Measurements from ENCODE around the gene PARD3. TPM values are rescaled to one million over a fixed set of nuclear protein-coding genes. Genes with fewer than 3 reads are reported as not detected.

Gene PARD3
- total and polyA plus RNA-seq, 7 experiments from 2014 or later: 0.19 to 1.2 (median 0.43) TPM

DNA sequence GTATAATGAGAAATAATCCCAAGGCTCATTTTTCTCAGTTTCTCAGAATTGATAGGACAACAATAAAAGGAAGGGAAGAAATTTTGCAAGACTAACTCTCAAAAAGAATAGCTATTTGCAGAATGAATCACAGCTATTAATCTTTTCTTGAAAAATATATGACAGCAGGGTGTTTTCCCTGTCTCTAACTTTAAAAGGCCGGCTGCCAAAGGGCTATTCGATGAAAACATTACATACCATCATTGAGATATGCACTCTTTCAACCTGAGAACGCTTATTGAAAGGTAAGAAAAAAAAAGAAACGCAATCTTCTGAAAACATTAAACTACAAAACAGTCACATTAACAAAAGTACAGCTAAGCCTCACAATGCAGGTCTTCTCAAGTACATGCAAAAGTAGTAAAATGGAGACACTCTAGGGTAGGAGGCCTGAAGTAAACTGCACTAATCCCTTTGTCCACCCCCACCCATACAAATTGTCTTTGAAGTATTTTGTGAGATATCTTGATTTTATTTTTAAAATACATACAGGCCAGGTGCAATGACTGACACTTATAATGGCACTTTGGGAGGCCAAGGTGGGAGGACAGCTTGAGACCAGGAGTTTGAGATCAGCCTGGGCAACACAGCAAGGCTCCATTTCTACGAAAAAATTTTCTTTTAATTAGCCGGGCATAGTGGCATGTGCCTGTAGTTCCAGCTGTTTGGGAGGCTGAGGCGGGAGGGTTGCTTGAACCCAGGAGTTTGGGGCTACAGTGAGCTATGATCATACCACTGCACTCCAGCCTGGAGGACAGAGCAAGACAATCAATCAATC is 83.0 kb downstream of the PARD3 start:
- POLR2A ChIA-PET: no interaction called here
- Histone ChIP-seq H3K4me1 (ENCODE audit: control insufficient read depth in 2 of 2, insufficient read depth in 2 of 2, low read length in 2 of 2) (no peaks in the 10 kb centered on the region), H3K27ac (ENCODE audit: low read depth, low read length) (no peak overlapping the region), H3K9me3 (ENCODE audit: control insufficient read depth in 2 of 3, low read length in 3 of 3) (no peaks in the 10 kb centered on the region), H3K27me3 (ENCODE audit: control insufficient read depth in 2 of 2, insufficient read depth in 2 of 2, low read length in 2 of 2) (no peaks in the 10 kb centered on the region), H3K4me3 (ENCODE audit: low read length) (no peak overlapping the region), H3K36me3 (ENCODE audit: control insufficient read depth in 2 of 3, insufficient read depth in 3 of 3, low read length in 3 of 3) (no peaks in the 10 kb centered on the region)
- Mint-ChIP-seq H3K27me3 (peaks cover 0 to 10% (median 0%) of the 10 kb centered on the region in 5 donors), H3K27ac (no peak overlapping the region), H3K9me3 (no peaks in the 10 kb centered on the region), H3K36me3 (no peaks in the 10 kb centered on the region), H3K4me1 (no peaks in the 10 kb centered on the region), H3K4me3 (no peak overlapping the region)
- intact Hi-C loops (cut with micrococcal nuclease): no loop called here
- DNase-seq (no peak), ATAC-seq (no peak)
- CTCF ChIA-PET: no interaction called here

- no peak overlapping the region for H3K4me3 ChIP-seq (ENCODE audit: low read length)
- DNase-seq (no peak), ATAC-seq (no peak)
- Mint-ChIP-seq H3K27ac (no peak overlapping the region), H3K4me3 (no peak overlapping the region), H3K9me3 (no peaks in the 10 kb centered on the region), H3K27me3 (peaks cover 0 to 7% (median 0%) of the 10 kb centered on the region in 5 donors), H3K36me3 (no peaks in the 10 kb centered on the region), H3K4me1 (no peaks in the 10 kb centered on the region)
- no peaks in the 10 kb centered on the region for H3K4me1 ChIP-seq (ENCODE audit: control insufficient read depth in 2 of 2, insufficient read depth in 2 of 2, low read length in 2 of 2)
- H3K27ac ChIP-seq (ENCODE audit: low read depth, low read length): no peak overlapping the region
- intact Hi-C loops (cut with micrococcal nuclease): no loop called here
- POLR2A ChIA-PET: no interaction called here
- H3K27me3 ChIP-seq (ENCODE audit: control insufficient read depth in 2 of 2, insufficient read depth in 2 of 2, low read length in 2 of 2): no peaks in the 10 kb centered on the region
- no peaks in the 10 kb centered on the region for H3K9me3 ChIP-seq (ENCODE audit: control insufficient read depth in 2 of 3, low read length in 3 of 3)
- H3K36me3 ChIP-seq (ENCODE audit: control insufficient read depth in 2 of 3, insufficient read depth in 3 of 3, low read length in 3 of 3): no peaks in the 10 kb centered on the region
- CTCF ChIA-PET: no interaction called here
Observed at GRCh38 chr10:34731213-34731612, 83.9 kb downstream of the PARD3 start.

- H3K27me3 Mint-ChIP-seq: peaks cover 0 to 7% (median 0%) of the 10 kb centered on the region in 5 donors
- POLR2A ChIA-PET: no interaction called here
- Histone ChIP-seq H3K27me3 (ENCODE audit: control insufficient read depth in 2 of 2, insufficient read depth in 2 of 2, low read length in 2 of 2) (no peaks in the 10 kb centered on the region), H3K9me3 (ENCODE audit: control insufficient read depth in 2 of 3, low read length in 3 of 3) (no peaks in the 10 kb centered on the region), H3K4me1 (ENCODE audit: control insufficient read depth in 2 of 2, insufficient read depth in 2 of 2, low read length in 2 of 2) (no peaks in the 10 kb centered on the region), H3K36me3 (ENCODE audit: control insufficient read depth in 2 of 3, insufficient read depth in 3 of 3, low read length in 3 of 3) (no peaks in the 10 kb centered on the region), H3K4me3 (ENCODE audit: low read length) (no peak overlapping the region), H3K27ac (ENCODE audit: low read depth, low read length) (no peak overlapping the region)
- H3K4me1 Mint-ChIP-seq: no peaks in the 10 kb centered on the region
- H3K4me3 Mint-ChIP-seq: no peak overlapping the region
- intact Hi-C loops (cut with micrococcal nuclease): no loop called here
- H3K36me3 Mint-ChIP-seq: no peaks in the 10 kb centered on the region
- H3K9me3 Mint-ChIP-seq: no peaks in the 10 kb centered on the region
- no peak overlapping the region for H3K27ac Mint-ChIP-seq
- DNase-seq (no peak), ATAC-seq (no peak)
- CTCF ChIA-PET: no interaction called here
Observed at GRCh38 chr10:34730726-34731125, 84.4 kb downstream of the PARD3 start.

- no peaks in the 10 kb centered on the region for H3K9me3 ChIP-seq (ENCODE audit: control insufficient read depth in 2 of 3, low read length in 3 of 3)
- CTCF ChIA-PET: no interaction called here
- Mint-ChIP-seq H3K4me3 (no peak overlapping the region), H3K27ac (no peak overlapping the region), H3K27me3 (peaks cover 0 to 7% (median 0%) of the 10 kb centered on the region in 5 donors), H3K36me3 (no peaks in the 10 kb centered on the region), H3K4me1 (no peaks in the 10 kb centered on the region), H3K9me3 (peaks cover 0 to 1% (median 0%) of the 10 kb centered on the region in 11 donors)
- ATAC-seq (no peak), DNase-seq (no peak)
- H3K4me1 ChIP-seq (ENCODE audit: control insufficient read depth in 2 of 2, insufficient read depth in 2 of 2, low read length in 2 of 2): no peaks in the 10 kb centered on the region
- no peak overlapping the region for H3K4me3 ChIP-seq (ENCODE audit: low read length)
- no peaks in the 10 kb centered on the region for H3K36me3 ChIP-seq (ENCODE audit: control insufficient read depth in 2 of 3, insufficient read depth in 3 of 3, low read length in 3 of 3)
- H3K27ac ChIP-seq (ENCODE audit: low read depth, low read length): no peak overlapping the region
- intact Hi-C loops (cut with micrococcal nuclease): no loop called here
- POLR2A ChIA-PET: no interaction called here
- H3K27me3 ChIP-seq (ENCODE audit: control insufficient read depth in 2 of 2, insufficient read depth in 2 of 2, low read length in 2 of 2): no peaks in the 10 kb centered on the region
Observed at GRCh38 chr10:34729619-34730018, 85.5 kb downstream of the PARD3 start.

GRCh38 chr10:34728361-34728760 is 86.7 kb downstream of the PARD3 start:
- Histone ChIP-seq H3K27me3 (ENCODE audit: control insufficient read depth in 2 of 2, insufficient read depth in 2 of 2, low read length in 2 of 2) (no peaks in the 10 kb centered on the region), H3K4me1 (ENCODE audit: control insufficient read depth in 2 of 2, insufficient read depth in 2 of 2, low read length in 2 of 2) (no peaks in the 10 kb centered on the region), H3K4me3 (ENCODE audit: low read length) (no peak overlapping the region), H3K9me3 (ENCODE audit: control insufficient read depth in 2 of 3, low read length in 3 of 3) (no peaks in the 10 kb centered on the region), H3K27ac (ENCODE audit: low read depth, low read length) (no peak overlapping the region), H3K36me3 (ENCODE audit: control insufficient read depth in 2 of 3, insufficient read depth in 3 of 3, low read length in 3 of 3) (no peaks in the 10 kb centered on the region)
- Mint-ChIP-seq H3K4me3 (no peak overlapping the region), H3K9me3 (peaks cover 0 to 1% (median 0%) of the 10 kb centered on the region in 11 donors), H3K4me1 (no peaks in the 10 kb centered on the region), H3K27ac (no peak overlapping the region), H3K27me3 (peaks cover 0 to 7% (median 5%) of the 10 kb centered on the region in 5 donors), H3K36me3 (no peaks in the 10 kb centered on the region)
- ChIA-PET CTCF (no interaction called here), POLR2A (no interaction called here)
- ATAC-seq: no peak
- DNase-seq: no peak
- intact Hi-C loops (cut with micrococcal nuclease): no loop called here

DNA sequence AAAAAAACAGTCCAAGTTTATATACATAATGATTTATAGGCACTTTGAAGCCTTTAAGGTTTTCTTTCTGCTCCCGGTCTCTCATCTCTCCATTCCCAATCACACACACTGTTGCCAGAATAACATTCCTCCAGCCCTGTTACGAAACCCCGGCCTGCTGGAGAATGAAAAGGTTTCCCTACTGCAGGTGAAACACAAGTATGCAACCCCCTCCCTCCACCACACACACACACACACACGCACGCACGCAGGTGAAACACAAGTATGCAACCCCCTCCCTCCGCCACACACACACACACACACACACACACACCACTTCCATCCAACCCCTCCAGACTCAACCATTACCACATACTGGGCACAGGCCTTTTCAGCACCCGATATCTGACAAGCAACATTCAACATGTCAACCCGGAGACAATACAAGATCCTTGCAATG is 87.5 kb downstream of the PARD3 start:
- no peaks in the 10 kb centered on the region for H3K27me3 ChIP-seq (ENCODE audit: control insufficient read depth in 2 of 2, insufficient read depth in 2 of 2, low read length in 2 of 2)
- CTCF ChIA-PET: no interaction called here
- no peaks in the 10 kb centered on the region for H3K4me1 Mint-ChIP-seq

GRCh38 chr10:34726862-34727261 is 88.2 kb downstream of the PARD3 start:
- no peaks in the 10 kb centered on the region for H3K36me3 Mint-ChIP-seq
- H3K9me3 ChIP-seq (ENCODE audit: control insufficient read depth in 2 of 3, low read length in 3 of 3): no peaks in the 10 kb centered on the region
- no peaks in the 10 kb centered on the region for H3K36me3 ChIP-seq (ENCODE audit: control insufficient read depth in 2 of 3, insufficient read depth in 3 of 3, low read length in 3 of 3)
- H3K9me3 Mint-ChIP-seq: peaks cover 0 to 1% (median 0%) of the 10 kb centered on the region in 11 donors
- H3K27ac Mint-ChIP-seq: no peak overlapping the region
- H3K27me3 ChIP-seq (ENCODE audit: control insufficient read depth in 2 of 2, insufficient read depth in 2 of 2, low read length in 2 of 2): no peaks in the 10 kb centered on the region
- no peak for ATAC-seq
- H3K27me3 Mint-ChIP-seq: peaks cover 0 to 7% (median 5%) of the 10 kb centered on the region in 5 donors
- H3K4me1 ChIP-seq (ENCODE audit: control insufficient read depth in 2 of 2, insufficient read depth in 2 of 2, low read length in 2 of 2): no peaks in the 10 kb centered on the region
- H3K27ac ChIP-seq (ENCODE audit: low read depth, low read length): no peak overlapping the region
- H3K4me3 Mint-ChIP-seq: no peak overlapping the region
- ChIA-PET CTCF (no interaction called here), POLR2A (no interaction called here)
- no peaks in the 10 kb centered on the region for H3K4me1 Mint-ChIP-seq
- intact Hi-C loops (cut with micrococcal nuclease): no loop called here
- no peak overlapping the region for H3K4me3 ChIP-seq (ENCODE audit: low read length)
- DNase-seq: no peak

More for the DNA sequence above, 87.5 kb downstream of the PARD3 start:
- ATAC-seq: no peak
- Mint-ChIP-seq H3K36me3 (no peaks in the 10 kb centered on the region), H3K9me3 (peaks cover 0 to 1% (median 0%) of the 10 kb centered on the region in 11 donors), H3K4me3 (no peak overlapping the region), H3K27ac (no peak overlapping the region), H3K27me3 (peaks cover 0 to 7% (median 5%) of the 10 kb centered on the region in 5 donors)
- Histone ChIP-seq H3K27ac (ENCODE audit: low read depth, low read length) (no peak overlapping the region), H3K36me3 (ENCODE audit: control insufficient read depth in 2 of 3, insufficient read depth in 3 of 3, low read length in 3 of 3) (no peaks in the 10 kb centered on the region), H3K9me3 (ENCODE audit: control insufficient read depth in 2 of 3, low read length in 3 of 3) (no peaks in the 10 kb centered on the region), H3K4me3 (ENCODE audit: low read length) (no peak overlapping the region), H3K4me1 (ENCODE audit: control insufficient read depth in 2 of 2, insufficient read depth in 2 of 2, low read length in 2 of 2) (no peaks in the 10 kb centered on the region)
- DNase-seq: no peak
- POLR2A ChIA-PET: no interaction called here
- intact Hi-C loops (cut with micrococcal nuclease): no loop called here

Data from naive thymus-derived CD4-positive, alpha-beta T cell (primary cell).